Measurements from ENCODE around the gene DLG1. TPM values are rescaled to one million over a fixed set of nuclear protein-coding genes. Genes with fewer than 3 reads are reported as not detected.
A peak's percentile ranks its signal among the peaks of the same experiment; 100 is the strongest.

DLG1 gene
- total RNA-seq, 1 donor from 2014 or later, result 80.2 TPM

- H3K9me3 ChIP-seq, result no peaks in the 10 kb centered on the region
- H3K27me3 ChIP-seq (ENCODE audit: low read depth), result no peaks in the 10 kb centered on the region
- no peak overlapping the region for H3K4me3 ChIP-seq
- intact Hi-C loops (cut with DNase I), result loop anchor here (10.0 kb wide), 1 partner anchor 248 kb away; no protein-coding TSS in a partner anchor
- peak; percentile 68 for TF ChIP-seq CTCF (IDR thresholded peaks at IDR 0.05)
- H3K4me1 ChIP-seq, result peaks cover 10% of the 10 kb centered on the region
- H3K27ac ChIP-seq, result no peak overlapping the region
- DNase-seq (no peak), ATAC-seq (no peak)
- no peaks in the 10 kb centered on the region for H3K36me3 ChIP-seq
Observed at GRCh38 chr3:197256836-197257444, 41.5 kb downstream of the DLG1 start.

- DNase-seq, result no peak
- Histone ChIP-seq H3K9me3 (no peaks in the 10 kb centered on the region), H3K27ac (no peak overlapping the region)
Observed at GRCh38 chr3:197256104-197256503, 42.3 kb downstream of the DLG1 start.

GRCh38 chr3:197253238-197253947 is 45.0 kb downstream of the DLG1 start:
- intact Hi-C loops (cut with DNase I), result loop anchor here (10.0 kb wide), 1 partner anchor 251 kb away; no protein-coding TSS in a partner anchor

More at GRCh38 chr3:197256104-197256503, 42.3 kb downstream of the DLG1 start:
- TF ChIP-seq CTCF (IDR thresholded peaks at IDR 0.05), result no peak
- intact Hi-C loops (cut with DNase I), result loop anchor here (10.0 kb wide), 1 partner anchor 249 kb away; no protein-coding TSS in a partner anchor
- peaks cover 10% of the 10 kb centered on the region for H3K4me1 ChIP-seq
- no peak for ATAC-seq
- no peaks in the 10 kb centered on the region for H3K27me3 ChIP-seq (ENCODE audit: low read depth)
- H3K4me3 ChIP-seq, result no peak overlapping the region
- H3K36me3 ChIP-seq, result no peaks in the 10 kb centered on the region

GRCh38 chr3:197249542-197249941 is 48.9 kb downstream of the DLG1 start:
- no peak overlapping the region for H3K27ac ChIP-seq
- no peak overlapping the region for H3K4me3 ChIP-seq
- no peaks in the 10 kb centered on the region for H3K36me3 ChIP-seq
- H3K4me1 ChIP-seq, result no peaks in the 10 kb centered on the region
- TF ChIP-seq CTCF (IDR thresholded peaks at IDR 0.05), result no peak
- intact Hi-C loops (cut with DNase I), result no loop called here
- ATAC-seq, result no peak
- peaks cover 31% of the 10 kb centered on the region for H3K9me3 ChIP-seq
- no peak for DNase-seq
- no peaks in the 10 kb centered on the region for H3K27me3 ChIP-seq (ENCODE audit: low read depth)

More at GRCh38 chr3:197253238-197253947, 45.0 kb downstream of the DLG1 start:
- no peak for DNase-seq
- TF ChIP-seq CTCF (IDR thresholded peaks at IDR 0.05), result no peak
- Histone ChIP-seq H3K9me3 (peaks cover 22% of the 10 kb centered on the region), H3K36me3 (no peaks in the 10 kb centered on the region), H3K27me3 (ENCODE audit: low read depth) (no peaks in the 10 kb centered on the region), H3K4me3 (no peak overlapping the region), H3K27ac (no peak overlapping the region), H3K4me1 (peaks cover 10% of the 10 kb centered on the region)
- ATAC-seq, result no peak

- no peak for ATAC-seq
- intact Hi-C loops (cut with DNase I), result no loop called here
- TF ChIP-seq CTCF (IDR thresholded peaks at IDR 0.05), result no peak
Observed at GRCh38 chr3:197248341-197248740, 50.1 kb downstream of the DLG1 start.

More at GRCh38 chr3:197248341-197248740, 50.1 kb downstream of the DLG1 start:
- Histone ChIP-seq H3K27ac (no peak overlapping the region), H3K4me1 (no peaks in the 10 kb centered on the region), H3K4me3 (no peak overlapping the region), H3K9me3 (peaks cover 37% of the 10 kb centered on the region), H3K36me3 (no peaks in the 10 kb centered on the region), H3K27me3 (ENCODE audit: low read depth) (no peaks in the 10 kb centered on the region)
- DNase-seq, result no peak

Measured in lower lobe of right lung (tissue), 2 donors.